ENCODE measurements around the gene GLOD5. TPM values are rescaled to one million over a fixed set of nuclear protein-coding genes. Genes with fewer than 3 reads are reported as not detected.
A peak's percentile ranks its signal among the peaks of the same experiment; 100 is the strongest.

The GLOD5 gene
- polyA plus RNA-seq, 1 donor from 2014 or later, result not detected

GRCh38 chrX:48802089-48802904, 40.8 kb downstream of the GLOD5 start:
- Histone ChIP-seq H3K9me3 (ENCODE audit: low read length) (no peaks in the 10 kb centered on the region), H3K9me2 (ENCODE audit: insufficient read depth, low read length) (no peaks in the 10 kb centered on the region), H3K27ac (ENCODE audit: low read length) (peak overlapping the region; percentile 91), H2AFZ (ENCODE audit: low read depth, low read length) (peak overlapping the region; percentile 51), H3K36me3 (ENCODE audit: insufficient read depth, low read length) (no peaks in the 10 kb centered on the region), H4K20me1 (ENCODE audit: insufficient read depth) (no peaks in the 10 kb centered on the region), H3K79me2 (replicated peaks; ENCODE audit: insufficient read depth, low read length) (no peaks in the 10 kb centered on the region), H3K4me3 (ENCODE audit: low read length) (peak overlapping the region; percentile 77), H3K27me3 (ENCODE audit: insufficient read depth, low read depth, low read length) (no peaks in the 10 kb centered on the region), H3K4me2 (ENCODE audit: low read length) (peak overlapping the region; percentile 25), H3K9ac (ENCODE audit: low read length) (peak overlapping the region; percentile 92), H3F3A (ENCODE audit: insufficient read depth, low read length, poor library complexity, severe bottlenecking) (no peaks in the 10 kb centered on the region)
- TF ChIP-seq SMC3 (conservative IDR thresholded peaks at IDR 0.05; ENCODE audit: poor library complexity) (peak; percentile 39), EZH2 (IDR thresholded peaks at IDR 0.05; ENCODE audit: borderline replicate concordance, insufficient read depth, low read length, poor library complexity, severe bottlenecking) (no peak), RAD21 (conservative IDR thresholded peaks at IDR 0.05) (peak; percentile 32), REST (IDR thresholded peaks at IDR 0.05; ENCODE audit: borderline replicate concordance) (peak; percentile 29), POLR2AphosphoS5 (IDR thresholded peaks at IDR 0.05) (peak; percentile 72)

GRCh38 chrX:48802905-48803200, 41.3 kb downstream of the GLOD5 start:
- no peaks in the 10 kb centered on the region for H4K20me1 ChIP-seq (ENCODE audit: insufficient read depth)
- H3K4me2 ChIP-seq (ENCODE audit: low read length), result peak overlapping the region; percentile 25
- no peak for TF ChIP-seq MXI1 (conservative IDR thresholded peaks at IDR 0.05; ENCODE audit: poor library complexity, severe bottlenecking)
- no peak for TF ChIP-seq REST (IDR thresholded peaks at IDR 0.05; ENCODE audit: borderline replicate concordance)
- TF ChIP-seq CTCF (IDR thresholded peaks at IDR 0.05; ENCODE audit: poor library complexity, severe bottlenecking), result no peak
- TF ChIP-seq EP300 (conservative IDR thresholded peaks at IDR 0.05; ENCODE audit: poor library complexity, severe bottlenecking), result no peak
- no peak for TF ChIP-seq EZH2 (IDR thresholded peaks at IDR 0.05; ENCODE audit: borderline replicate concordance, insufficient read depth, low read length, poor library complexity, severe bottlenecking)
- no peak for TF ChIP-seq TAF1 (IDR thresholded peaks at IDR 0.05; ENCODE audit: low read depth)
- no peak for TF ChIP-seq POLR2AphosphoS5 (IDR thresholded peaks at IDR 0.05)
- TF ChIP-seq RAD21 (conservative IDR thresholded peaks at IDR 0.05), result no peak
- no peak for TF ChIP-seq SMC3 (conservative IDR thresholded peaks at IDR 0.05; ENCODE audit: poor library complexity)
- peak overlapping the region; percentile 91 for H3K27ac ChIP-seq (ENCODE audit: low read length)
- H3K4me3 ChIP-seq (ENCODE audit: low read length), result peak overlapping the region; percentile 77
- H3F3A ChIP-seq (ENCODE audit: insufficient read depth, low read length, poor library complexity, severe bottlenecking), result no peaks in the 10 kb centered on the region
- H3K36me3 ChIP-seq (ENCODE audit: insufficient read depth, low read length), result no peaks in the 10 kb centered on the region
- H2AFZ ChIP-seq (ENCODE audit: low read depth, low read length), result no peak overlapping the region
- peak overlapping the region; percentile 92 for H3K9ac ChIP-seq (ENCODE audit: low read length)
- H3K79me2 ChIP-seq (replicated peaks; ENCODE audit: insufficient read depth, low read length), result no peaks in the 10 kb centered on the region
- H3K9me2 ChIP-seq (ENCODE audit: insufficient read depth, low read length), result no peaks in the 10 kb centered on the region
- H3K27me3 ChIP-seq (ENCODE audit: insufficient read depth, low read depth, low read length), result no peaks in the 10 kb centered on the region
- H3K9me3 ChIP-seq (ENCODE audit: low read length), result no peaks in the 10 kb centered on the region

Measured in neural cell (in vitro differentiated cells).